GM18508 (cell line): Measurements from ENCODE around the gene LHFPL6.

ENCODE experiments used
- ATAC-seq: cut with Tn5 transposase; IDR thresholded peaks from one replicate; pipeline ENCODE4 v1.9.1; 2021; ENCODE audit warnings: moderate number of reproducible peaks; ENCODE audit not compliant: insufficient read depth, unreplicated experiment

Gene LHFPL6

DNA sequence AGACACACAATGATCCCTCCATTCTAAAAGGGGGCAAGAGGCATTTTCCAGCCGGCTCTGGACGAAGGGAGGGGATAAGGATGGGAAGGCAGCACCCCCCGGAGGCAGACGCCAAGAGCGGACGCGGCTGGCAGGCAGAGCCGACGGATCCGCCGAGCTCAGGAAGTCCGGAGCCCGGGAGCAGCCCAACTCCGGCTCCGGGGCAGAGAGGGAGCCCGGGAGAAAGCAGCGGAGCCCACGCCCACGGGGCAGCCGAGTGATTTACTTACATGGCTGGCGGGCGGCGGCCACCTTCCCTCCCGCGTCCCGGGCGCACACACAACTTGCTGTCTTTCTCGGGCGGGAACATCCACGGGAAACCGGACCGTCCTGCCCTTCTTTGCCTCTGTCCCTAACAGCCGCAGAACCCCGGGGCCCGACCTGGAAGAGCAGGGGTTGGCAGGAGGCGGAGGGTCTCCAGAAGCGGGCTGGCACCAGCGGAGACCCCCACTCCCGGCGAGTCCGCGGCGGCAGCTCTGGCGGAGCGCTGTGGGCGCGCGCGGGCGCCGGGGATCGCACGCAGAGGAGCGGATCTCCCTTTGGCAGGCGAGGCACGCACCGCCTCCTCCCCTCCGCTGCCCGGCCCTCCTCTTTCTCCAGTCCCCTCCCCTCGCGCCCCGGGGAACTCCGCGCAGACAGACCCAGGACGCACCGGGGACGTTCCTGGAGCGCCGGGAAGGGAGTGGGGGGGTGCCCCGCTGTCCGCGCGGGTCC is at the start of gene LHFPL6:
LHFPL6 (minus strand) TSS at position 580 of the 753 bp plus-strand sequence.
- no peak for ATAC-seq

DNA sequence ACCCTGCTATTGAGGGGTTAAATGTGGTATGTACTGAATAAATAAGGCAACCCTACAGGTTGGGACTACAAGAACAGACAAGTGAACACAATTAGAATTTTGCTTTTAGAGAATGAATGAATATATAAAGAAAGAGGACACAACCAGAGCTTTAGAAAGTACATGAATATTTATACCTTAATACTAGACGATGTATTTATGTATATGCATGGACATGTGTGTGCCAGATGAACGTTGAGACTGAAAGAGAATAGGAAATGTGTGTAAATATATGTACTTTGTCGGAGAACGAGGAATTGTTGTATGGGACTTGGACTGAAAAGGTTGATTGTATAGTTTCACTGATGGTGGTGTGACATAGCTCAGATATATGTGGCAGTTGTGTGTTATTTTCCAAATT is 43.1 kb upstream of the LHFPL6 start:
- no peak for ATAC-seq

DNA sequence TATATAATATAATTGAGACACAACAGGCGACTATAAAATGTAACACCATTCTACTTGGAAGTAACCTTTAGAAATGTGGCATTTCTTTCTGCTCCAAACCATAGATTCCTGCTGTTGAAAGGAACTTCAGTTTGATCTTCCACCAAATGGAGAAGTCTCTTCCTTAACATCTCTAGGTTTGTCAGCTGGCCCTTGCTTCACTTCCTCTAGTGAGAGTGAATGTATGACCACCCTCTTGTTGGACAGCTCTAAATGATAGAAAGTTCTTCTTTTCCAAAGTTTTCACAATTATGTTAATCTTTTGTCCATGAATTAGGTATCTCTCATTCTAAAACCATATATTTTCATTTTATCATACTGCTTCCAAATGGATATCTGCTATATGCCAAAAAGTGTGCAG is 38.7 kb upstream of the LHFPL6 start:
- no peak for ATAC-seq

DNA sequence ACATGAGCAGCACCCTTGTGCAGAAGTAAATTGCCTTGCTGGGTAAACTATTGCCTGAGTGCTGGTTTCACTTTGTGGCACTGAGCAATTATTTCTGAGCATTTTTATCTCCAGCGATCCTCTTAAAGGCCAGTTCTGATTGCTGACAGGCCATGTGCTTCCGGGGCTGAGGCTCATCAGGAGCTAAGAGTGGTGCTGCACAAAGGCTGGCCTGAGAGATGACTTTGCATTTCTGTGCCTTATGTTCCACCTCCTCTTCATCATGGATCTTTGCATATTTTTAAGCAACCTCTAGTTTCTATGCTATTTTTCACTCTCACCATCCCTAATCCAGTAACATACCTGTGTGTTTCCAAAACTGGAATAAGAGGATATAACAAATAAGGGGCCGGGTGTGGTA is 34.9 kb upstream of the LHFPL6 start:
- no peak for ATAC-seq

- ATAC-seq = no peak
Measured at GRCh38 chr13:39635564-39635963, 32.6 kb upstream of the LHFPL6 start.

DNA sequence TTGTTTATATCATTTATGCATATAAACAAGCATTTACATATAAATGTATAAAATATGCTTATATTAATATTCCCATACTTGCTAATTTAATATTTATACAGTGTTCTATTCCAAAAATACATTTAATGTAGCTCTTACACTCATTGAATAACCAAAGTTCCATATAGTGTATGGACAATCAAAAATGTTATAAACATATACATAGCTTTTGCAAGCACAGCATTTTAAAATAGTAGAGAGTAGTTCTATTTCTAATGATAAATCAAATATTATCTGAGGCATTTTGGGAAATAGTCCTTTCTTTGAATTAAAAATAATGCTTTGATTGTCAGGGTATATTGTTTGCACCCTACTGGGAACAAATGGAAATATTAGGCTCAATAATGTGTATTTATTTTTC is 30.0 kb upstream of the LHFPL6 start:
- ATAC-seq = no peak

DNA sequence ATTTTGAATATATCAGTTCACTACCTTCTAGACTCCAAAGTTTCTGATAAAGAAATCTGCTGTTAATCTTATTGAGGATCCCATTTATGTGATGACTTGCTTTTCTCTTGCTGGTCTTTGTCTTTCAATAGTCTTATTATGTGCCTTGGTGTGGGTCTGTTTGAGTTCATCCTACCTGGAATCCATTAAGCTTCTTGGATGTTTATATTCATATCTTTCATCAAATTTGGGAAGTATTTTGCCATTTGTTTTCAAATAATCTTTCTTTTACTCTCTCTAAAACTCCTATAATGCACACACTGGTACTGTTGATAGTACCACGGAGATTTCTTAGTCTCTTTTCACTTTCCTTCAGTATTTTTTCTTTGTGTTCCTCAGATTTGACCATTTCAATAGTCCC is 28.3 kb upstream of the LHFPL6 start:
- ATAC-seq = no peak

DNA sequence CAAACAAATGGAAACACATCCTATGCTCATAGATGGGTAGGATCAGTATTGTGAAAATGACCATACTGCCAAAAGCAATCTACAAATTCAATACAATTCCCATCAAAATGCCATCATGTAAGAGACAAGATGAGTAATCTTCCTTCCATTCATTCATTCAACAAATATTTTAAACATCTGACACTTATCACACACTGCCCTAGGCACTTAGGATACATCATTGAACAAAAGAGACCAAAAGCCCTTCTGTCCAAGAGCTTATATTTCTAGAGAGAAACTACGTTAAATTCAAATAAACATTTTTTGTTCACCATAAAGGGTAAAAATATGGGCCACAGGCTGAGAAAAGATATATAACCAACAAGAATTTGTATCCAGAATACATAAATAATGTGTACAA is 20.5 kb upstream of the LHFPL6 start:
- ATAC-seq = no peak

DNA sequence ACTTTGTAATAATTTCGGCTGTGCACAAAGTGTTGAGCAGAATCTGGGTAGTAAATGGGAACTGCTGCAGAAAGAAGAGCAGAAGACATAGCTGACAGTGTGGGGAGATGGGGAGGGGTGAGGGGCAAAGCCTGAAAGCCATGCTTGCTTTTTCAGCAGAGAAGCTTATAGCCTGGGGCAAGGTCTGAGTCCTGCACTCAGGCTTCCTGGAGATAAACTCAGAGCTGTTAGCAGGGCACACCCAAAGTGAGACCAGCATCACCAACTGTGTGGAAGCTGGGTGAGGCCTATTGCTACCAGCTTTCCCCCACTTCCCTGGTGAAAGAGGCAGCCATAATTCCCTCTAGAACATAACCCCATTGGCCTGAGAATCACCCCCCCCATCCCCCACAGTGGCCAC is 15.6 kb upstream of the LHFPL6 start:
- no peak for ATAC-seq

DNA sequence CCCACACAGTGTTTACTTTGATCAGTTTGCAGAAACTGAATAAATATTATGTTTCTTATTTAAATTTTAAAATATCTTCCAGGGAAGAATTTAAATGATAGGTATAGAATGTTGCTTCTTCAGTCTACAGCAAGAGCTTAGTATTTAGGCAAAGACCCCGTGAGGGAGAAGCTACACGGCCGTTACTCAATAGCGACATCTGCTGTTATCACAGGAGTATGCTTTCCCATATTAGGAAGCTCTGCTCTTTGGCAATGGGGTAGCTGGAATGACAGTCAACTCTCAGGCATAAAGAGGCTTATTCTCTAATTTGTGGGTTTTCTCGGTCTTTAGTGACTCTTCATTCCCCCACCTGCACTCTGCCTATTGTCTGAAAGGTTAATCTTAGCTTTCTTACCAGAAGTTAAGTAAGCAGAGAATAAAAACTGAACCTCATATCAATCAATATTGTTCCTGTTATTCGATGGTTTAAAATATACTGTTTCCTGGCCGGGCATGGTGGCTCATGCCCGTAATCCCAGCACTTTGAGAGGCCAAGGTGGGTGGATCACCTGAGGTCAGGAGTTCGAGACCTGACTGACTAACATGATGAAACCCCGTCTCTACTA is 13.2 kb upstream of the LHFPL6 start:
- no peak for ATAC-seq

DNA sequence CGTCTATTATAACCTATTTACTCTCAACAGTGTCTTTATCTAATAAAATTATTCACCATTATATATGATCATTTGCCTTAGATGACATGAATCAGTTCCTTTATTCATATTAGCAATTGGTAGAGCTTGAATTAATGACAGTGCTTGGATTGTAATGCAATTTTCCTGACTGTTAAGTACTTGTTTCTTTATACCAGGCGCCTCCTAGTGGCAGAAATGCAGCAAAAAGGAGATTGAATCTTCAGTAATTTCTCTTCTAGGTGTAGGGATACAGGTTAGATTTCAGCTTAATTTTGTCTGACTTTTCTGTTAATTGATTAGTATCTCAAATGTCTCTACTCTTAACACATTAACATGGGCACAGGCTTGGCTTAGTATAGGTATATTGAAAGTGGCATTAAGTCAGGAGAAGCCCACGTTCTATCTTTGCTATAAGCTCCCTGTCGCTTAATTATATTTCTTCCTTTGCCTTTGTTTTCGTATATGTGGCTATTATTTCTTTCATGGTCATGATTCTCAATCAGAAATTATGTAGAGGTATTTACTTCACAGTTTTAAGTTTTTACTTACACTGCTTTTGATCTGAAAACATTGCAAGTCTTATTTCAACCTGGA is 9.1 kb upstream of the LHFPL6 start:
- ATAC-seq = no peak

DNA sequence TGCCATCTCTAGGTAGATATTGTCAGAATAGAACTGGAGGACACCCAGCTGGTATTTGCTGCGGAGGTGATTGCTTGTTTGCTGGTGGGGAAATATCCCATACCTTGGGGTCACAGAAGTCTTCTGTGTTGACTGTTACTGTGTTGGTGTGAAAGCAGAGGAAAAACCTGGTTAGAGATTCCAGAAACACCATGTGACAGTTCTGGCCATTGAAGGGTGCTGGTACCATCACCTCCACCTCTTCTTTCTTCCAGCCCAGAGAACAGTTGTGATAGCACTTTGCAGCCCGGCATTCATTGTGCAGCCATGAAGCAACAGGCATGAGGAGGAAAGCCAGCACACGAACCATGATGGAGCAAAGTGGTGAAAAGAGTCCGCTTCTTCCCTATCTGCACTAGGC is 4.9 kb upstream of the LHFPL6 start:
- ATAC-seq = no peak

- no peak for ATAC-seq
Measured at GRCh38 chr13:39605677-39606320, 2.8 kb upstream of the LHFPL6 start.

DNA sequence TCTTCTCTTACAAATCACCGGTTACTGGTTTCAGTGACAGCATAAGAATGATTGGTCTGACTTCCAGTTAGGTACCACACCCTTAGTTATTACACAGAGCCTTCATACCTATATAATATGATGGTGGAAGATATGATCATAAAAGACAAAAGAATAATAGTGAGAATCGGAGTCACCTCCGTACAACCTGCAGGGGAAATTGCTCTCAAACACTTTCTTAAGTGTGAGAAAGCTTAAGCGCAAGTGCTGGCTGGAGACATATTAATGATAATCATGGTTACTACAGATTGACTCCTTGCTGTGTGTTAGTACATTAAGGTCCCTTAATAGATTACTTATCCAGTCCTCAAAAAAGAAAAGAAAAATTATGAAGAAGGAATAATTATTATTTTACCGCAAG is 1.8 kb upstream of the LHFPL6 start:
- no peak for ATAC-seq

GRCh38 chr13:39603424-39603947 is 493 bp upstream of the LHFPL6 start:
- no peak for ATAC-seq

GRCh38 chr13:39602277-39602613 is 748 bp downstream of the LHFPL6 start:
- ATAC-seq = no peak

DNA sequence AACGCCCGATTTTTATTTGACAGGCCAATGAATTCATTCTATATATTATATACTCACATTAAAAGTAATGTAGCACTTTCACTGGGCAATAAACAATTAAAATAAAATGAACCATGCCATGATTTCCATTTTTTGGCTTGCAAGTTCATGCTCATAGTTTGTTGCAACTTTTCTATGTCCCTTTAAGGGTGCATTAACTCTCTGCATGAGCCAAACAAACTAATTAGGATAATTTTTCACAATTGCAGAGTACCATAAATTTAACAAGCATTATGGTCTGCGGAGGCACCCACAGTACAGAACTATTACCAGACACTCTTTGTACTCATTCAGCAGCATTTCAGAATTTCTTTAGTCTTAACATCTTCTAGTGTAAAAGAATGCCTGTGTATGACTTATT is 1.4 kb downstream of the LHFPL6 start:
- no peak for ATAC-seq

DNA sequence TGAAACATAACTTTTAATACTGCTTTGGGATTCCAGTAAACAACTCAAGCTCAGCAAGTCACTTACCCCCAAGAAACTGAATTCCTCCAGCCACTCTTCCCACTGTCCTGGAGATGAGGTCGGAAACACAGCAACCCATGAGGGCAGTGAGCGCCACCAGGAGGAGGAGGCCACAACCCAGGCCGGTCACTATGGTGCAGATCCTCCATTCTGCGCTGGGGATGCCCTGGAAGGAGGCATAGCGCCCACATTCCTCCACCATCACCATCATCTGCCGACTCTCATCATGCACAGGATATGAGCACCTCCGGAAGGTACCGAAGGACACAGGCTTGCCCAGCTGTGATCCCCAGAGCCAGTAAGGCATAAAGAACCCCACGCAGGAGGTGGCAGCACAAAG is 2.2 kb downstream of the LHFPL6 start:
- ATAC-seq = no peak

DNA sequence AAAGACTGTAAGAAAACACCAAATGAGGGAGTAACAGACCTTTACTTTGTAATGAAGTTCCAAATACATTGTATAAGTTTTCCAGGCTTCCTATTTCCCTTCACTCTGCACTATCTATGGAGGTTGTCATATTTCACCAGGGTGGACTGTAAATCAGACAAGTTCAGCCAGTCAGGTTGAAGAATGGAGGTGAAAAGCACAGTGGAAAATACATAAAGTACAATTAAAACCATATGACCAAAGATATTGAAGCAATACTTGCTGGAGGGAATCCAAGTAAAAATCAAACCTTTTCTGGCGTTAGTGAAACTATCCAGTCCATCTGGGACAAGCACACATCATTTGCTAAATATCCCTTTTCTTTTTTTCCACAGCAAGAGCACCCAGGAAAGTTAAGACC is 3.2 kb downstream of the LHFPL6 start:
- no peak for ATAC-seq

GRCh38 chr13:39599012-39599411 is 4.0 kb downstream of the LHFPL6 start:
- no peak for ATAC-seq

GRCh38 chr13:39597838-39598237 is 5.2 kb downstream of the LHFPL6 start:
- no peak for ATAC-seq
